SJCRH30 (cell line): ENCODE results near the gene HNRNPA0. TPM values are rescaled to one million over a fixed set of nuclear protein-coding genes. Genes with fewer than 3 reads are reported as not detected.
"Not testable (repeated sequence)": the region's sequence is repeated elsewhere in the genome, so short reads cannot be mapped to it uniquely, and the experiment has no call there.

Source experiments
- DNase-seq, 2 experiments: peaks; one replicate each; pipeline ENCODE4 v3.0.0-alpha.2; 2015 to 2020
- H3K27ac ChIP-seq: fragments of 250-450 bp; sonication (Bioruptor Pico); 2 replicates; pipeline ENCODE4 v1.5.1; 2020; ENCODE audit warnings: mild to moderate bottlenecking, moderate library complexity
- H3K27me3 ChIP-seq: fragments of 250-450 bp; sonication (Bioruptor Pico); 2 replicates; pipeline ENCODE4 v1.5.1; 2020; ENCODE audit warnings: mild to moderate bottlenecking, moderate library complexity
- H3K36me3 ChIP-seq: fragments of 250-450 bp; sonication (Bioruptor Pico); 2 replicates; pipeline ENCODE4 v1.5.1; 2020; ENCODE audit warnings: mild to moderate bottlenecking, moderate library complexity
- H3K4me1 ChIP-seq: fragments of 250-450 bp; sonication (Bioruptor Pico); 2 replicates; pipeline ENCODE4 v1.5.1; 2020; ENCODE audit warnings: mild to moderate bottlenecking, moderate library complexity
- H3K4me3 ChIP-seq: fragments of 250-450 bp; sonication (Bioruptor Pico); 2 replicates; pipeline ENCODE4 v1.5.1; 2020; ENCODE audit warnings: mild to moderate bottlenecking, moderate library complexity
- H3K9me3 ChIP-seq: fragments of 250-450 bp; sonication (Bioruptor Pico); replicated peaks from 2 replicates; pipeline ENCODE4 v1.5.1; 2020; ENCODE audit warnings: mild to moderate bottlenecking, moderate library complexity
- total RNA-seq: library from RNA; depleted of rRNA; stranded (reverse); fragments of >200 nt; shearing (Covaris generic); gene quantifications from 2 replicates; pipeline ENCODE4 v1.2.3, GENCODE V29; 2014; rRNA removed

Gene HNRNPA0
- total RNA-seq: 34.9 and 36.3 TPM in 2 replicates

DNA sequence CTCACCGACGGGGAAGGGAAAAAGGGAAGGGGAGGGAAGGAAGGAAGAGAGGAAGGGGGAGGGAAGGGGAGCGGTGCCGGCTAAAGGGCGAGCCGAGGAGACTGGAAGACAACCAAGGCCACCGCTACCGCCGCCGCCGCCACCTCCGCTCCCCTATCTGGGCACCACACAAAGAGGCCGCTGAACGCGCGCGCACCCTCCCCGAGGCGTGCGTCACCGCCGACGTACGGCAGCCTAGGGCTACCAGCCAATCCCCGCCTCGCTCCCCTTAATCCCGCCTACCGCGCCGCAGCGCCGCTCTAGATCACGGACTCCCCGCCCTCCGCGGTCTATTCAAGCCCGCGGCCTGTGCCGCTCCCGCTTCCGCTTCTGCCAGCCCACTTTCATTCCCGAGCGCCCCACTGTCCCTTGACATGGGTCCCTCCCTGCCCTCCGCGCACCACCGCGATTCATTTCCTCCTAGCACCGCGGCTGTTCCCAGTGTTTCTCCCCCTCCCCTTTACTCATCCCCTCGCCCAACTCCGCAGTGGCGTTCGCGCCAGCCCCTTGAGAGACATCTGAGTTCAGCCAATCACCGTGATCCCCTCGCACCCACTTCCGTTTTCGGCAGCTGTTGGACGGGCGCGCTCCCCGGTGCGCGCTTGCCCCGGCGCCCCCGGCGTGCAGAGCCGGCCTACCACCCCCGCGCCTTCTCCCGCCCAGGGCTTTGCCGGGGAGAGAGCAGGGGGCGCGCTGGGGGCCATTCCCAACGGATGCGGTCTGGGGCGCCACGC is at the start of gene HNRNPA0:
Gene HNRNPA0, minus strand, starts transcription at position 176 of the 773 bp plus-strand sequence. CDS start 297 bp downstream, outside the sequence.
- peak; percentile 97 for DNase-seq
- H3K4me3 ChIP-seq: peak within 1 kb of the TSS; percentile 76
- H3K9me3 ChIP-seq: 0 out of 2 replicates have a peak, but pooled peaks cover 2% of the 10 kb centered on the region
- H3K27me3 ChIP-seq: no peaks in the 10 kb centered on the region
- H3K4me1 ChIP-seq: peaks cover 9% of the 10 kb centered on the region
- H3K27ac ChIP-seq: peak within 1 kb of the TSS; percentile 99
- peaks cover 35% of the 10 kb centered on the region for H3K36me3 ChIP-seq

GRCh38 chr5:137802282-137803210 is 48.4 kb upstream of the HNRNPA0 start:
- no peak for DNase-seq
- Histone ChIP-seq H3K27me3 (peaks cover 4% of the 10 kb centered on the region), H3K4me1 (no peaks in the 10 kb centered on the region), H3K36me3 (no peaks in the 10 kb centered on the region), H3K9me3 (no peaks in the 10 kb centered on the region), H3K4me3 (no peak overlapping the region), H3K27ac (no peak overlapping the region)

- Histone ChIP-seq H3K4me1 (no peaks in the 10 kb centered on the region), H3K36me3 (no peaks in the 10 kb centered on the region), H3K27me3 (peaks cover 4% of the 10 kb centered on the region), H3K9me3 (no peaks in the 10 kb centered on the region), H3K27ac (no peak overlapping the region), H3K4me3 (no peak overlapping the region)
- peak in 1 of 2 experiments; percentile 8 for DNase-seq
These were observed 46.7 kb upstream of the HNRNPA0 start for GRCh38 chr5:137800700-137801411.

DNA sequence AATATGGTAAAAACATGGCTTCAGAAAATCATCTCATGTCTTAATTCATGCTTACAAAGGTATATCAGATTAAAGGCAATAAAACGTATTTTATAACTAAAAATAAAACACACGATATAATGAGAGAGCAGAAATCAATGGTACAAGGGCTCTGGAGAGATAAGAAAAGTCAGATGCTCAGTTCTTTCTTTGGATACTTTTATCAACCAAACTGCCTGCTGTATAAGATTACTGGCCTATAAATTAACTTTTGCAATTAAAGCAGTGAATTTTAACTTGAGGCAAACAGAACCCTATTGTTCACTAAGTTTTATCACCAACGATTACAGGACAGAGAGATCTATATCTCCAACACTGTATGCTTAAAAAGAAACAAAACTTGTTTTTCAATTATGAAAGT is 42.1 kb upstream of the HNRNPA0 start:
- H3K9me3 ChIP-seq: no peaks in the 10 kb centered on the region; the same call in 1 of the 2 replicates
- H3K4me1 ChIP-seq: no peaks in the 10 kb centered on the region
- no peak overlapping the region for H3K4me3 ChIP-seq
- no peak overlapping the region for H3K27ac ChIP-seq
- peaks cover 4% of the 10 kb centered on the region; the same call in 1 of the 2 replicates for H3K27me3 ChIP-seq
- no peak for DNase-seq
- no peaks in the 10 kb centered on the region for H3K36me3 ChIP-seq

- Histone ChIP-seq H3K27ac (no peak overlapping the region), H3K36me3 (no peaks in the 10 kb centered on the region), H3K4me1 (no peaks in the 10 kb centered on the region), H3K9me3 (no peaks in the 10 kb centered on the region; the same call in 1 of the 2 replicates), H3K27me3 (peaks cover 4% of the 10 kb centered on the region; the same call in 1 of the 2 replicates), H3K4me3 (no peak overlapping the region)
- no peak for DNase-seq
These were observed 40.7 kb upstream of the HNRNPA0 start for GRCh38 chr5:137794863-137795262.

GRCh38 chr5:137792303-137792702 is 38.1 kb upstream of the HNRNPA0 start:
- Histone ChIP-seq H3K27ac (no peak overlapping the region), H3K36me3 (no peaks in the 10 kb centered on the region), H3K9me3 (no peaks in the 10 kb centered on the region; the same call in 1 of the 2 replicates), H3K4me3 (no peak overlapping the region), H3K4me1 (no peaks in the 10 kb centered on the region), H3K27me3 (no peaks in the 10 kb centered on the region)
- DNase-seq: no peak

DNA sequence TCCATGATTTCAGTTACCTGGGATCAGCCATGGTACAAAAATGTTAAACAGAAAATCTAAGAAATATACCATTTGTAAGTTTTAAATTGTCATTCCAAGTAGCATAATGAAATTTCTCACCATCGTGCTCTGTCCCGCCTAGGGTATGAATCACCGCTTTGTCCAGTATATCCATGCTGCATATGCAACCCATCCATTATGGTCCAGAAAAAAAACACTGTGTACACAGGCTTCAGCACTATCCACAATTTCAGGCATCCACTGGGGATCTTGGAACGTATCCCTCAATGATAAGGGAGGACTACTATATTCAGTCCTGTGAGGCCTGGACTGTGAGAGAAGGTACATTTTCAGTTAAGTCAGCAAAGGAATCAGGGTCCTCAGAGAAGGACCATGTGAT is 37.6 kb upstream of the HNRNPA0 start:
- no peak for DNase-seq
- Histone ChIP-seq H3K4me3 (no peak overlapping the region), H3K9me3 (no peaks in the 10 kb centered on the region; the same call in 1 of the 2 replicates), H3K27ac (no peak overlapping the region), H3K36me3 (no peaks in the 10 kb centered on the region), H3K27me3 (no peaks in the 10 kb centered on the region), H3K4me1 (no peaks in the 10 kb centered on the region)

- Histone ChIP-seq H3K27me3 (no peaks in the 10 kb centered on the region), H3K27ac (no peak overlapping the region), H3K9me3 (no peaks in the 10 kb centered on the region; the same call in 1 of the 2 replicates), H3K36me3 (no peaks in the 10 kb centered on the region), H3K4me3 (no peak overlapping the region), H3K4me1 (no peaks in the 10 kb centered on the region)
- DNase-seq: no peak
These were observed 37.2 kb upstream of the HNRNPA0 start for GRCh38 chr5:137791387-137791786.

DNA sequence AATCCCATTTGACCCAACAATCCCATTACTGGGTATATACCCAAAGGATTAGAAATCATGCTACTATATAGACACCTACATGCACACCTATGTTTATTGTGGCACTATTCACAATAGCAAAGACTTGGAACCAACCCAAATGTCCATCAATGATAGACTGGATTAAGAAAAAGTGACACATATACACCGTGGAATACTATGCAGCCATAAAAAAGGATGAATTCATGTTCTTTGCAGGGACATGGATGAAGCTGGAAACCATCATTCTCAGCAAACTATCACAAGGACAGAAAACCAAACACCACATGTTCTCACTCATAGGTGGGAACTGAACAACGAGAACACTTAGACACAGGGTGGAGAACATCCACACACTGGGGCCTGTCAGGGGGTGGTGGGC is 34.4 kb upstream of the HNRNPA0 start:
- not testable (repeated sequence) for H3K4me1 ChIP-seq, H3K9me3 ChIP-seq, H3K4me3 ChIP-seq, H3K27ac ChIP-seq, H3K27me3 ChIP-seq, DNase-seq, H3K36me3 ChIP-seq

DNA sequence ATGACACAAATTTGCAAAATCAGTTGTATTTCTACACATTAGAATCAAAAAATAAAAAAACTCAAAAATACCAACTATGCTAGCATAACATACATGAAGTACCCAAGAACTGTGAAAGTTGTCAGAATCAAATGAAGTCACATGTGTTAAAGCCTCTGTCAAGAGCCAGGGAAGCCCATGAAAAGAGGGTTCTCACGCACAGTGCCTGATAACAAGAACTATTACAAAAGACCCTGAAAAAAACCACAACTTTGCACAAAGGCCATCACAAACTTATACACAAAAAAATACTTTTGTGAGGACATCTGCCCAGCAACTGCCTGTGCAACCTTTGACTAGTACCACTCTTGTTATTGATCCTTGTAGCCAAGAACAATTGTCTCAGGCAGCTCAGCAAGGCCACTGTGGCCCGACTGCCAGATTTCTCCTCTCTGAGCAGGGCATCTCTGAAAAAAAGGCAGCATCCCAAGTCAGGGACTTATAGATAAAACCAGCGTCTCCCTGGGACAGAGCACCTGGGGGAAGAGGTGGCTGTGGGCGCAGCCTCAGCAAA is 28.9 kb upstream of the HNRNPA0 start:
- no peaks in the 10 kb centered on the region for H3K36me3 ChIP-seq
- no peak overlapping the region for H3K27ac ChIP-seq
- no peaks in the 10 kb centered on the region for H3K9me3 ChIP-seq
- no peaks in the 10 kb centered on the region for H3K4me1 ChIP-seq
- DNase-seq: no peak
- H3K27me3 ChIP-seq: no peaks in the 10 kb centered on the region
- H3K4me3 ChIP-seq: no peak overlapping the region

- Histone ChIP-seq H3K36me3 (no peaks in the 10 kb centered on the region), H3K4me1 (no peaks in the 10 kb centered on the region), H3K9me3 (no peaks in the 10 kb centered on the region), H3K27ac (no peak overlapping the region), H3K27me3 (no peaks in the 10 kb centered on the region), H3K4me3 (no peak overlapping the region)
- no peak for DNase-seq
These were observed 27.9 kb upstream of the HNRNPA0 start for GRCh38 chr5:137782055-137782454.

DNA sequence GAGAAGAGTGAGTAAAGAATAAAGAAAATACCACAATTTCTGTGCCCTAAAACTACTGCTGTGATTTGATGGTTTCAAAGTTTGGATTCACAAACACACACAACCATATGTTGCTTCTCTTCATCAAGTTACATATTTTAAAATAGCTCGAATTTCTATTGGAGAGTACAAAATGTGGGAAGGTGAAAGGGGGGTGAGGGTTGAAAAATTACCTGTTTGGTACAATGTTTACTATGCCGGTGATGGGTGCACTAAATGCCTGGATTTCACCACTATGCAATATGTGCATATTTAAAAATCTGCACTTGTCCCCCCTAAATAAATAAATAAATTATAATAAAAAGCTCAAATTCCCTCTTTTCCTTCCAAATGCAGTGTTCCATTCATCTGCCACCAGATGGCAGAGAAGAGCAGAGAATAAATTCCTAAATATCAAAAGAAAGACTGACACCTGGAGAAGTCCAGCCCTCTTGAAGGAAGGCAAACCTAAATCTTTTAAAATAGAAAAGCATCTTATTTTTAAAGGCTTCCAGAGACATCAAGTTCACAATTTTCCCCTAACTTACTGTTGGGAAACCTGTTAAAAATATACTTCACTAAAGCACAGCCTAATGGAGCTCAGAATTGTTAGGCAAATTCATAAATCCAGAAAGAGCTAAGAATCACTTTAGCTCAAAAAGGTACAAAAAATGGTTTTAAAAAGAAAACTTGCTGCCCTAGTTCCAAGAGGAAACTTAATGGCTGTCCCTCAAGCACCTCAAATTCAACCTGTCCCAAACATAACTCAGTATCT is 24.8 kb upstream of the HNRNPA0 start:
- H3K27me3 ChIP-seq: peaks cover 14% of the 10 kb centered on the region; the same call in 1 of the 2 replicates
- H3K36me3 ChIP-seq: no peaks in the 10 kb centered on the region
- no peaks in the 10 kb centered on the region for H3K4me1 ChIP-seq
- DNase-seq: peak in 1 of 2 experiments; percentile 70
- H3K9me3 ChIP-seq: no peaks in the 10 kb centered on the region
- no peak overlapping the region for H3K27ac ChIP-seq
- no peak overlapping the region for H3K4me3 ChIP-seq

- not testable (repeated sequence) for H3K9me3 ChIP-seq, DNase-seq, H3K4me3 ChIP-seq, H3K36me3 ChIP-seq, H3K27ac ChIP-seq, H3K27me3 ChIP-seq, H3K4me1 ChIP-seq
These were observed 13.8 kb upstream of the HNRNPA0 start for GRCh38 chr5:137767937-137768336.
